Nucleus accumbens (tissue), 56 donors: ENCODE results near the gene PITPNC1.
A peak's percentile ranks its signal among the peaks of the same experiment; 100 is the strongest.
"Not testable (repeated sequence)": the region's sequence is repeated elsewhere in the genome, so short reads cannot be mapped to it uniquely, and the experiment has no call there.

Source experiments
- DNase-seq, 56 donors: peaks; one replicate each; lab custom pipeline; 2025; lab: John Stamatoyannopoulos, UW

PITPNC1 gene

DNA sequence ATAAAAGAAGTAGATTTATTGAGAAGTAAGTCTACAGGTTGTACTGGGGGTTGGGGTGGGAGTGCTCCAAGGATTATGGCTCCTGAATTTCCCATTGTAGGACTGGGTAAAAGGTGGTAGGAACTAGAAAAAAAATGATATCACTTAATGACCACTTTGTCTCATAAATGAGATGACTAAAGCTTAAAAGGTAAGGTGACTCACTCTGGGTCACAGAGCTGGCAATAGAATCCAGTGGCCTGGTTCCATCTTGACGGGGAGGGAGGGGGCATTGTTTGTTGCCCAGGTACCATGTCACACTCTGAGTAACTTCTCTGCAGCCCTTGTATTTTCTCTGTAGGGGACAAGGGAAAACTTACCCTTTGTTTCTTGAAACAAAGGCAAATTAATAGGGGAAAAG, 126.1 kb downstream of the PITPNC1 start:
- no peak for DNase-seq

DNA sequence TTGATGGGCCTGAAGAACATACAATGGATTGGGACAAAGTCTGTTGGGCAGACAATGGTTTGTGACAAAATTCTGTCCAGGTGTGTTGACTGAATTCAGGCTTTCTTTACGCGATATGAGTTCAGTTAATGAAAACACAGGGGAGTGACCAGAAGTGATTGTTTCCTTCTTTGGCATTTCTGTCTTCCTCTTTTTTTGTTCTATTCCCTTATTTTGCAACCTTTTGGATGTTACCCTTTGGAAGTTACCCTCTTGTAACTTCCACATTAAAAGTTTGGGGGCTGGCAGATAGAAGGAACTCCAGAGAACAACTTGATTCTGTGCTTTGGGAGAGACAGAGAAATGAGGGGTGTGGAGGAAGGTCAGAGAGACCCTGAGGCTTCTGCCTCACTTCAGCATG, 126.7 kb downstream of the PITPNC1 start:
- DNase-seq = no peak

DNA sequence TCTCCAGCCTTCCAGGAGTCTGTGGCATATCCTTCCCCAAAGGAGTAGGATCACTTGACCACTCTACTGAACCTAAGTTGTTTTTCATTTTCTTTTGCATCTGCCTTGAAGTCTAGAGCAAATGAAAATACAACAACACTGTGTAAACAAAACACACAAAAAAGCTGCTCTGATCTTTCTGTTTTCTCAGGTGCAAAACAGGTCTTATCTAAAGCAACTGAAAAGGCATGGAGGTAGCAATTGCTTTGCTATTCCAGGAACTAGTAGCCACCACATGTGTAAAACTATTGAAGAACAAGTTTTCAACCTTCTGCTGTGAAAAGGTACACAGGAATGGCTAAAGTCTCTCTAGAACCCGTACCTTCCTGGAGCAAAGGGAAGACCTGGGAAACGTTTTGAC, 127.1 kb downstream of the PITPNC1 start:
- no peak for DNase-seq

DNA sequence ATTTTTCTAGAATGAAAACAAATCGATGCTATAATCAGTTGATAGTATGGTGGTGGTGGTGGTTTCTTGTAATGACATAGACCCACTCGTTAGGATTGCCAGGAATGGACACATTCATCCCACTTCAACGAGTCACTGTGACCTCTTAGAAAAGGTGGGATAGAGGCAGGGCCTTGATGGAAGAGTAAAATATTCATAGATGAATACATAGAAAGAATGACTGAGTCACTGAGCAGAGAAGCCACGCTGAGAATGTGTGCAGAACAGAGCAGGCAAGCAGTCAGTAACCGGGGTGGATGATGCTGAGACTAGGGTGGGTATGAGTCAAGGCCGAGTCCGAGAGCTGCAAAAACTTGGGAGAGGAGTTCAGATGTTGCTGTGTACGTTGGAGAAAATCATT, 129.9 kb downstream of the PITPNC1 start:
- peak in 3 of 56 donors; percentile 15 to 31 (median 23) for DNase-seq

- DNase-seq = peak in 2 of 56 donors; percentile 25 to 39
These were observed 132.6 kb downstream of the PITPNC1 start for GRCh38 chr17:67509390-67510287.

DNA sequence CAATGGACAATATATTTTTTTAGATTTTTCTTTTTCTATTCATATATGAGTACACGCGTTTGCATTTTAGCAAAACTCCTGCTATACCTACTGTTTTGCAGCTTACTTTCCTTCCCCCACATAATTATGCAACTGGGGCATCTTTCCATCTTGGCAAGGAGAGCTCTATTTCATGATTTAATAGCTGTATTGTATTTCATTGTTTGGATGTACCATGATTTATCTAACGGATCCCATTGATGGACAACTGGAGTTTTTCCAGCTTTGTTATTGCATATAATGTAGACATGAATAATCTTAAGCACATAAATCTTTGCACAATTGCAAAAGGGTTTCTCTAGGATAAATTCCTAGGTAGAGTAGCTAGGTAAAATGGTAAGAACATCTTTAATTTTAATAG, 133.9 kb downstream of the PITPNC1 start:
- no peak for DNase-seq

GRCh38 chr17:67511804-67512203, 134.7 kb downstream of the PITPNC1 start:
- no peak for DNase-seq

GRCh38 chr17:67514998-67515397, 137.9 kb downstream of the PITPNC1 start:
- DNase-seq = no peak

DNA sequence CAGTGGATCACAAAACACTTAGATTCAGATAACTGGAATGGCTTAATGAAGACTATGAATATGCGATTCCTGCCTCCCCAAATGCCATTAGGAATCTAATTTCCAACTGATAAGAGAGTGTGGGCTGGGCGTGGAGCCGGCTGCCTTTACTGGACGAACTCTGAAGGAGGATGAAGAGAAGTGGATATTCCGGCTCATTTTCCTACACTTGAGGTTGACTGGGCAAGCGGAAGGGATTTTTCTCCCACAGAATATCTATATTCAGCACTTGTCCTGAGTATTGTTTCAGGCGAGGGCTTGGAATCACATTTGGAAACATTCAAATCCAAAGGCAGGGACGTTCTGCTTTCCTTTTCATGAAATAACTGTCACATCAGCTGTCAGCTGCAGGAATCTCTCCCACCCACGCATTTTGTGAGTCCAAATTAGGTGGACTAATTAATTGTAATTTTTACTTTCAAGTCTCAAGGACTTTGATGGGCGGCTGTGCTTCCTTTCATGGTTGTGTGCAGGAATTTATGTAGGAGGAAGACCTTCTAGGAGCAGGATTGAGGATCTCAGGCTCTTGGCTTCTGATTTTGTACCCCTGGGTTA, 138.5 kb downstream of the PITPNC1 start:
- DNase-seq = no peak

GRCh38 chr17:67516571-67516970, 139.5 kb downstream of the PITPNC1 start:
- DNase-seq = not testable (repeated sequence)

- DNase-seq = no peak
These were observed 140.2 kb downstream of the PITPNC1 start for GRCh38 chr17:67517325-67517724.

GRCh38 chr17:67518876-67519275, 141.8 kb downstream of the PITPNC1 start:
- DNase-seq = no peak

- no peak for DNase-seq
These were observed 142.7 kb downstream of the PITPNC1 start for GRCh38 chr17:67519801-67520251.

DNA sequence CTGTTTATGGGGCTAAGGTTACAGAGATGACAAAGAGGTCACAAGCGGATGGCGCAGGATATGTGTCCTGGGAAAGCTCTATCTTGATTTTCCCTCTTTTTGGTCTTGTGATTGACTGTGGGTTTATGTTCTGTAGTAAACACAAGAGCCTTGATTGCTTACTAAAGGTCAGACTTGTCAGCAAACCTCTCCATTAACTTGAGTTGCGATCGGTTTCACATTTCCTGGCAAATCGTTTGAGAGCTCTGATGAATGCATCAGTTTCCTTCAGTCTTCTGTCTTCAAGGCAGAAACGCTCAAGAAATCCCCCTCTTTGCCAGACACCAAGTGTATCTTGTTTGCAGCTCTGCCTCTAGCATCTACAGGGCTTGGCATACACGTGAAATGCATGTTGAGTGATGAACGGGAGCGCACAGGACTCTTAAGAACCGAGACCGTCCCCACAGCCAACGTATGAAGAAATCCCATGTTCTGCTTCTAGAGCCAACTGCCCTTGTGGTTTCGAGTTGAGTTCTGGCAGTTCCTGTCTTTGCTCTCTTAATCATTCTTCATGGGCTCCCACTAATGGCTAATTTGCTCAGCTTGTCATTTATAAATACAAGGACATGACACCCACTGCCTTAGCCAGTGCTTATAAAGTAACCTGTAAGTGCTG, 143.3 kb downstream of the PITPNC1 start:
- peak in 2 of 56 donors; percentile 4 to 21 for DNase-seq

GRCh38 chr17:67520916-67521774, 144.1 kb downstream of the PITPNC1 start:
- no peak for DNase-seq

GRCh38 chr17:67521775-67522069, 144.6 kb downstream of the PITPNC1 start:
- no peak for DNase-seq

DNA sequence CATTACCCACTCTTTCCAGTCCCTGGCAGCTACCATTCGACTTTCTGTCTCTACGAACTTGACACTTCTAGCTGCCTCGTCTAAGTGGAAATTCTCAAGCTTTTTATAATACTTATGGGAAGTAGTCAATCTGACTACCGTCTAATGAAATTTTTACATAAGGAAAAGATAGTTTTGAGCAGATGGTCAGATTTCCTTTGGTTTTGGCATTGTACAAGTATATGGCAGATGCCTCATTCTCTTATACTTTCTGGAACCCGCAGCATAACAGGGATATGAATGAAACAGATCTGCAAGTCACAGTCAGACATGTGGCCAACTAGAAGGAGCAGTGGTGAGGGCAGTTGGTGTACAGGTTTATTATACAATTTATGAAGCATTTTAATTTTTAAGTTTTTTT, 146.0 kb downstream of the PITPNC1 start:
- DNase-seq = no peak

- no peak for DNase-seq
These were observed 148.4 kb downstream of the PITPNC1 start for GRCh38 chr17:67525239-67526135.

DNA sequence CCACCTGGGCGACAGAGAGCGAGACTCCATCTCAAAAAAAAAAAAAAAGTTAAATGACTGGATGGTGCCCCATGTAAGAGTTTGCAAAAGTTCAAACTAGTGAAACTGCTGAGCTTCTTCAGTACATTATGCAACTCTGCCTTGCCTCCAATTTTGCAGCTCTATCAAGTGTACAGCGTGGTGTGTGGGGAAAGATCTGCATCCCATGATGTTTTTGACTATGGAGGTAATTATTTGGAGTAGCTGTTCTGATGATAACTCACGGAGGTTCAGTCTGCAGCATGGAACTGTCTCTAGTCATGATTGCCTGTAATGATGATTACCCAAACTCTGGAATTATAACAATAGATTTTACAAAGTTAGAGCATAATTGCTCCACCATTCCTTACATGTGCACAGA, 149.6 kb downstream of the PITPNC1 start:
- DNase-seq = peak in 11 of 56 donors; percentile 19 to 63 (median 43)
